Muscle of arm (tissue), 12 donors: ENCODE results near the gene LYZL6. TPM values are rescaled to one million over a fixed set of nuclear protein-coding genes. Genes with fewer than 3 reads are reported as not detected.
"Not testable (repeated sequence)": the region's sequence is repeated elsewhere in the genome, so short reads cannot be mapped to it uniquely, and the experiment has no call there.

Source experiments
- DNase-seq: peaks from one replicate; pipeline ENCODE4 v3.0.0-alpha.2; 2013
- polyA plus RNA-seq, 12 donors: library from polyadenylated mRNA; unstranded; fragments of 120-200 nt; gene quantifications; one replicate each; pipeline ENCODE4 v1.2.1, GENCODE V29; 2013; ENCODE audit not compliant: insufficient read length in 12 of 12

LYZL6 gene
- polyA plus RNA-seq, 12 donors: not detected

GRCh38 chr17:35947156-35947585 lies 3.7 kb upstream of the LYZL6 start:
- peak; percentile 19 for DNase-seq

DNA sequence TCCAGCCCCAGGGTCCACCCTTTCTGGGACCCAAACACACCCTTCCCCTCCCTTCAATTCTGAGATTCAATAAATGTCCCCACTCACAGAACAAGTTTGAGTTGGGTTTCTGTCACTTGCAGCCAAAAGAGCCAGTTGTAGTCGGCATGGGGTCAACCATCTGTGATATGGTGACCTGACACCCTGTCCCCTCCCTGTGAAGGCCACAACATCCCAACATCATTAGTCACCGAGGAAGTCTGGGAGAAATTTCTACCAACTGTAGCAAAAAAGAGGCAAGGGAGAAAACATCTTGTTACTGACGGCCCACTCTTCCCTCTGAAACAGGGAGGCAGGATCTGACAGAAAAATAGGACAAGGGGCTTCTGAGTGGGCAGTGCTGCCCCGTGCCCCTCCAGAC lies 638 bp upstream of the LYZL6 start:
- no peak for DNase-seq

DNA sequence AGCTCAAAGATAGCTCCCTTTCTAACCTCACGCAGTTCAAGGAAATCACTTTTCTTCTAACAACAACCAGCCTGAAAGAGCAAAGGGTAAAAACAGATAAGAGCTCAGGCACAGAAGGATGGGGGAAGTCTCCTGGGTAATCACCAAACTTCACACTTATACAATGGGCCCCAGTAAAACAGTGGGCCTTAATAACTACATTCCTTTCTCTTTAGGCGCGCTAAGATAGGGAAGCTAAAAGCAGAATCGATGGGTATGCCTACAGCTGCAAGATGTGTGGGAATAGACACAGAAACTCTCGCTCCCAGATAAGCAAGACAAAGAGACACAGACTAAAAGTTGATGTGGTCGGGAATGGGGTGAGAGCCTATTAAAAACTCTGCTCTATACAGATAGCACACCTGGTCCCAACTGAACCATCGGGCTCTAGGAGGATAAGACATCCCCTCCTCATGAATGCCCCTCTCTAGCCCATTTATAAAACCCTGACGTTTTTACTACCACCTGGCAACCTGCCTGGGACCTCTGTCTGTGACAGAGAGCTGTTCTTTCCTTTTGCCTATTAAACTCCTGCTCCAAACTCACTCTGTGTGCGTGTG lies 826 bp downstream of the LYZL6 start:
- DNase-seq: no peak

- not testable (repeated sequence) for DNase-seq
These were observed 5.0 kb downstream of the LYZL6 start for GRCh38 chr17:35938492-35938891.

DNA sequence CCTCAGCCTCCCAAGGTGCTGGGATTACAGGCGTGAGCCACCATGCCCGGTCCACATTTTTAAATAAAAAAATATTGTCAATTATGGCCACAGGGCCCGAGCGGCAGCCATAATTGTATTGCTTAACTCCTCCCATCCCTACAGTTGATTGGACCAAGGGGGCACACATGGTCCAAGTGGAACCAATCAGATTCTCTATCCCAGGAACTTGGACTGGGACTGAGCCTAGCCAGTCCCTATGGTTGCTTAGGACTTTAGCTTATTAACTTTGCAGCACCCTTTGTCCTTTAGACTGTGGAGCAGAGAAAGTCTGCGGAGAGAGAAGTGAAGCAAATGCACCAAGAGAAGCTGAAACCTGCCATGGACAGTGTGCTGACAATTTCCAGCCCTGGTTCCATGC lies 7.5 kb downstream of the LYZL6 start:
- DNase-seq: no peak

DNA sequence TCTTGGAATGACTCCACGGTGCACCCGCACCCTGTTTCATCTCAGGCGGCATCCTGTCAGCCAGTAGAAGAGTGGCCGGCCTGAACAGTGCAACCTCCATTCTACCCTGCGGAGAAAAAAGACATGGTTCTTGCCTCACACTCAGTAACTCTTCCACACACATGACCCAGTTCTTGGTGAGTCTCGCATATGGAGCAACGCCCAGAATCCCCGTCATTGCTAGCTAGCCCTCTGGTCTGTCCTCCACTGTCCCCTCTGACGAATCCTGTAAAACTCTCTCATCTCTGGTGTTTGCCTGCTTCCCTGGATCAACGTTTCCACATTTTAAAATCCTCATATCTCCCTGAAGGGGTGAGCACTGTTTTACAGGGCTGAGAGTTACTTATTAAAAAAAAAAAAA lies 8.8 kb downstream of the LYZL6 start:
- no peak for DNase-seq

DNA sequence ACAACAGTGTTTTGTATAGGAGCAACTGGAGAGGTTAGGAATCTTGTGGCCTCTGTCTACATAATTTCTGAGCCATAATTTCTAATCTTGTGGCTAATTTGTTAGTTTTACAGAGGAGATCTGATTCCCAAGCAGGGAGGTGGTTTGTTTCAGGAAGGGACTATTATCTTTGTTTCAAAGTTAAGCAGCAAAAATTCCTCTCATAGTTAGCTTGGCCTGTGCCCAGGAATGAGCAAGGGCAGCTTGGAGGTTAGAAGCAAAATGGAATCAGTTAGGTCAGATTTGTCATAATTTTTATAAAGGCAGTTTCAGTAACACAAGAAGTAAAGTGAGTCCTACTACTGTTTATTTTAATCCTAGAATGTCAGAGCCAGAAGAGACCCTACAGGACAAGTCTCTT lies 10.9 kb downstream of the LYZL6 start:
- no peak for DNase-seq

GRCh38 chr17:35931794-35932425 lies 11.6 kb downstream of the LYZL6 start:
- DNase-seq: peak; percentile 29

DNA sequence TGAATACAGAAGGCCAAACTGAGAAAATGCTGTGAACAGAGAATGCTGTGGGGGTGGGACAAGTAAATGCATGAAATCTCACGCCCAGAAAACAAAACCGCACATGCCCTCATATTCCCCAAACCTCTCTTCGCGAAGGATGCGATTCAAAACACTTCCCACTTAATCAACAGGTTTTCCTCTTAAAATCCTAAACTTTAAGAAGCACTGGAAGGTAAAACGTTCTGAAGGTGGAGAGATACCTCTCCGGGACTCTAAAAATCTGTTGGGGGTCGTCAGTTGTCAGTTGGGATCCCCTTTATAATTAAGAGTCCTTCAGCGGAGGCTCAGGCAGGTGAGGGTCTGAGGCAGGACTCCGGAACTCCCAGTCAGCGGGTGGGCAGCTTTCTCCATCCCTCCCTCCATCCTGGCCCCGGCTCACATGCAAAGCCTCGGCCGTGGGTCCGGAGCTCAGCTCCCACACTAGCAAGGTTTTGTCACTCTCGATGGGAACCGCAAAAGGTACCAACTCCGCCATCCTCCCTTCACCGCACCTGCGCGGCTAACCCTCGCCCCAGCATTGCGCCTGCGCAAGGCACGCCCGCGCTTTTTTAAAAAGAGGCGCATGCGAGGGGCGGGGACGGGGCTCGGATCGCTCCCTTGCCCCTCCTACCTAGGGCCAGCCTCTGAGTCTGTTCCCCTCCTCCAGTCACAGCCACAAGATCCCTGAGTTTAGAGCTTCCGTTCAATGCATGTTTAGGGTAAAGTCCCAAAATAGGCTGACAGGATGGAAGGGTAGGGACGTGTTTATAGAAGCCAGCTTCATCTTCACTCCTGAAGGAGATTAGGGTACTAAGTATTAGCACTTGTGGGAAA lies 13.1 kb downstream of the LYZL6 start, which contains the start of gene RDM1:
Gene RDM1, minus strand, starts transcription at position 563 of the 855 bp plus-strand sequence. Its CDS starts 46 bp downstream, at position 517.
- DNase-seq: peak; percentile 59

GRCh38 chr17:35927714-35928113 lies 15.8 kb downstream of the LYZL6 start:
- no peak for DNase-seq

DNA sequence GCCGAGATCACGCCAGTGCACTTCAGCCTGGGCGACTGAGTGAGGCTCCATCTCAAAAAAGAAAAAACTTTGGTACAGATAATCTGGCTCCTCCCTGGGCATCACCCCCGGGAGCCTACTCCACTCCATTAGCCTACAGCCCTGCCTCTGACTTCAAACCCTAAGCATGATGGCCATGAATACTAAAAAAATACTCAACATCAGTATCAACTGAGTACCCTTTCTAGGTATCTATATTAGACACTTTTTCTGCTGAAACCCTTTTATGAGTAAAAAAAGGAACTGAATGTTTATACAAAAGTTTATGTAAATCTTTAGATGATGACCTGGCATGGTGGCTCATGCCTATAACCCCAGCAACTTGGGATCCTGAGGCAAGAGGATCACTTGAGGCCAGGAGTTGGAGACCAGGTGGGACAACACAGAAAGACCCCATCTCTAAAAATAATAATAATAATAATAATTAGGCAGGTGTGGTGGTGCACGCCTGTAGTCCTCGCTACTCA lies 19.9 kb downstream of the LYZL6 start:
- no peak for DNase-seq

DNA sequence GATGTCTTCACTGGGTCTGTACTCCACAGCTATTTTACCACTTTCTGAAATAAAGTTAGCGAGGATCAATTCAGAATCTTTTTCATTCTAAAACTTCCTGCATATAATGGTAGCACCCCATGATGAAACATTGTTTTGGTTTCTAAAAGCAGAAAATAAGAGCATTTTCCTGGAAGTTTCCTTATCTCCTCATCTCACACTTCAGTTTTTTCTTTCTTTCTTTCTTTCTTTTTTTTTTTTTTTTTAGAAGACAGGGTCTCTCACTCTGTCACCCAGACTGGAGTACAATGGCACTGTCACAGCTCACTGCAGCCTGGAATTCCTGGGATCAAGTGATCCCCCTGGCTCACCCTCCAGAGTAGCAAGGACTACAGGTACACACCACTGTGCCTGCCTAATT lies 23.3 kb downstream of the LYZL6 start:
- no peak for DNase-seq

DNA sequence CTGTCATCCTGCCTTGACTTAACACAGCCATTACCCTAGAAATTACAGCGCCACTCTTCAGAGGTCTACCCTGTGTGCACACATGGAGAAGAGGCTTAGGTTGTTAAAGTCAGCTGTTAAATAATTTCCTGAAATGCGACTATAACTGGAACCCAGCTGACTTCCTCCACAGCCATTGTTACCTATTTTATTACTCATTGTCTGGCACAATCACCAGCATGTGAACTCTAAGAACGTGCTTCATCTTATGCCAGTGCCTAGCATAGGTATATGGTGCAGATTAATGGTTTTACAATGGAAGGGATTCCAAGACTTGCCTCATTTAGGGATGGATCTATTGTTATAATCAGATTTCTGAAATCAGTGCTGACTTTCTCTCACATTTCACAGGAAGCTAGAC lies 24.8 kb downstream of the LYZL6 start:
- no peak for DNase-seq

GRCh38 chr17:35917519-35918213 lies 25.8 kb downstream of the LYZL6 start:
- no peak for DNase-seq

DNA sequence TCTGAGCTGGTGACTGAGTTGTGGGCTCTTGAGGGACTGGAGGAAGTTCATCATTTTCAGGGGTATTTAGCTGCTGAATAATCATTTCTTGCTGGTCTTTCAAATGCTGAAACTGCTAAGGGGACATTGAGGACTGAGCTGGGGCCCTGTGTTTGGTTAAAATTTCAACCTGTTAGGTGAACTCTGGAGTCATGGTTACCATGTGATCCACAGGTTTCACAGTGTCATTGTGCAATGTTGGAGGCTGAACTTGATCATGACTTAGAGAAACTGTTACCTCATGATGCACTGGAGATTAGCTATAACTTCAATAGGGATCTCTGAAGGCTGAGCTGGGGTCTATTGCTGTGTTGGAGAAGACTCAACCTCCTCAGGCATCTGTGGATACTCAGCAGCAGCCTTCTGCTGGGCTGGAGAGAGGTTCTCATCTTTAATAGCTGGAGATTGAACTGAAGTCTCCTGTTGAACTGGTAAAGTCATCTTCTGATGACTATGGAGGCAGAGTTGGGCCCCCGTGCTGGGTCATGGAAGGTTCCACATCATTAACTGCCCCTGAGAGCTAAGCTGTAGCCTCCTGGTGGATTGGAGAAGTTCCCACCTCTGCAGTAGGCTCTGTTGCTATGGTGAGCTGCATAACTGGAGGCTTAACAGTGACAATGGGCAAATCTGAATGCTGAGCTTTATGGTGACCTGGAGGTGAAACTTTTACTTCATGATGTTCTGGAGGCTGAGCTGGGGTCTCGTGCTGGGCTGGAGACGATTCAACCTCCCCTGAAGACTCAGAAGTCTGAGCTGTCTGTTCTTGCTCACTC lies 28.2 kb downstream of the LYZL6 start:
- DNase-seq: no peak

DNA sequence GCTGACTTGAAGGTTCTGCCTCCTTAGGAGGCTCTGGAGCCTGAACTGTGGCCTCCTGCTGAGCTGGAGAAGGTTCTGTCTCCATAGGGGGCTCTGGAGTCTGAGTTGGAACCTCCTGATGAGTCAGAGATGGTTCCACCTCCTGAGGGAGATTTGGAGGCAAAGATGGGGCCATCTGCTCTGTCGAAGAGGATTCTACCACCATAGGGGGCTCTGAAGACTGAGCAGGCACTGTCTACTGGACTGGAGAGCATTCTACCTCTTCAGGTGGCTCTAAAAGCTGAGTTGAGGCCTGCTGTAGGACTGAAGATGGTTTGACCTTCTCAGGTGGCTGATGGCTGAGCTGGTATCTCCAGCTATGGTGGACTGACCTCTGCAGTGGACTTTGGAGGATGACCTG lies 29.2 kb downstream of the LYZL6 start:
- DNase-seq: no peak

GRCh38 chr17:35913609-35914008 lies 29.9 kb downstream of the LYZL6 start:
- DNase-seq: no peak

DNA sequence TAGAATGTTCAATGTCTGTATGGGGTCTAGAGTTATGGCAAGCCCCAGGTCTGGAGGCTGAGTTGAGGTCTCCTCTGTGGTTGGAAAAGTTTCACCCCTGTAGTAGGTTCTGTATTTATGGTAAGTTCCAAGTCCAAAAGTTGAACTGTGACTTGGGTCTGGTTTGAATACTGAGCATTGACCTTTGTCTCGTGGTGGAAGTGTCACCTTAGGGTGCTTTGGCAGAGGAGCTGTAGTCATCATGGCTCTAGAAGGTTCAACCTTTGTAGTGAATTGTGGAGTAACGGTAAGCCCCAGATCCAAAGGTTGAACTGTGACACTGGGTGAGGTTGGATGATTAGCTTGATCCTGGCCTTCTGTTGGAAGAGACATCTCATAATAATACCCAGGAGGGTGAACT lies 30.6 kb downstream of the LYZL6 start:
- DNase-seq: no peak

DNA sequence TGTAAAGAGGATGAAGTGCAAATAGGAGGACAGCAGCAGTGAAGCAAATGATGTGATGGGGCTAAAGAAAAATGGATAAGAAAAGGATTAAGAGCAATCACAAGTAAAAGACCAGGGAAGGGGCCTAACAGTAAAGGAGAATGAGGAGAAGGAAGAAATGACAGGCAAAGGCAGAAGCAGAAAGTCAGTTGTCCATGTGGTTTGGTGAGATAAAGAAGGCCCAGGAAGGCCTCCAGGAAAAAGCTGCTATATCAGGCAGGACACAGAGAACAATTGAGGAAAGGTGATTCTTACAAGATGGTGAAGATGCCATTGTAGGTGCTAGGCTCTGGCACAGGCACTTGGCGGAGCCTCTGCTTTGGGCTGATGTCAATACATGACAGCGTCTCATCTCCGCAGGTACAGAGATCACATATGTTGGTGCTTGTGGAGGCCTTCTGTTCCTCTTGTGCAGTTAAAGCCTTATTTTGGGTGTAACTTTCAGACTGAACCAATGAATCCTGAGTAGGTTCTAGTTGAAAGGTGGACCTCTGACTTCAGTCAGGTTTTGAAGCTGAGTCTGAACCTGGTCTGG lies 31.1 kb downstream of the LYZL6 start:
- DNase-seq: no peak

DNA sequence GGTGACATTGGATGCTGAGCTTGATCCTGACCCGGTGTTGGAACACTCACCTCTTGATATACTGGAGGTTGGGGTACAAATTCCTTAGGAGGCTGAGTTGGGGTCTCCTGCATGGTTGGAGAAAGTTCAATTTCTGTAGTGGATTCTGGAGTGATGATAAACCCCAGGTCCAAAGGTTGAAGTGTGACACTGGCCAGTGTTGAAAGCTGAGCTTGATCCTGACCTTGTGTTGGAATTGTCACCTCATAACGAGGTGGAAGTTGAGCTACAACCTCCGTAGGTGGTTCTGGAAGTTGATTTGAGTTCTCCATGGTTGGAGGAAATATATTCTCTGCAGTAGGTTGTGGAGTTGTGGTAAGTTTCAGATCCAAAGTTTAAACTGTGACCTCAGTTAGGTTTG lies 34.1 kb downstream of the LYZL6 start:
- no peak for DNase-seq

DNA sequence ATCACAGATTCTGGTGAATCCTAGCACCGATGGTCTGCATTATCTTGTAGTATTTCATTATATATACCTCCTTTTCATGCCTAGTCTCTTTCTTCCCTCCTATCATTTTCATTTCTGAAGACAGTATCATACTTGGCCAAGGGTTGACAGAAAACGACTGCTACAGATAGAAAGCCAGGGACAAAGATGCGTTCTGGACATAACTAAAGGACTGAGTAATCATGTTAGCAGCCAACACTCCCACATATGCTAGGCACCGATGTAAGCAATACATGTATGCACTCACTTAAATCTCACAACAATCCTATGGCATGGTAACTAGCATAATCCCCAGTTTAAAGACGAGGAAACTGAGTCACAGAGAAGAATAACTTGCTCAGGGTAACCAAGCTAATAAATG lies 35.8 kb downstream of the LYZL6 start:
- no peak for DNase-seq
